CD4-positive, CD25-positive, alpha-beta regulatory T cell (primary cell): Measurements from ENCODE around the gene HIPK4. TPM values are rescaled to one million over a fixed set of nuclear protein-coding genes. Genes with fewer than 3 reads are reported as not detected.

Source experiments
- ATAC-seq, 2 donors: fragments of 150-1000 bp; cut with Tn5 transposase; one replicate each; pipeline ENCODE4 v1.10.0; 2021; ENCODE audit warnings: low read depth in 2 of 2, moderate number of reproducible peaks in 2 of 2, moderate library complexity in 1 of 2
- DNase-seq, 3 donors: peaks; one replicate each; pipeline versions ENCODE4 v3.0.0 to v3.0.0-alpha.2; 2012 to 2022; ENCODE audit warnings: mixed read lengths in 1 of 3
- H3K27ac ChIP-seq: one replicate; pipeline ENCODE4 v1.7.0; 2013; ENCODE audit warnings: mild to moderate bottlenecking, low read length; ENCODE audit not compliant: insufficient read depth, poor library complexity, severe bottlenecking
- H3K27me3 ChIP-seq: one replicate; pipeline ENCODE4 v1.7.0; 2013; ENCODE audit warnings: low read length; ENCODE audit not compliant: control insufficient read depth, insufficient read depth
- H3K36me3 ChIP-seq: one replicate; pipeline ENCODE4 v1.7.0; 2013; ENCODE audit warnings: mild to moderate bottlenecking, low read length, moderate library complexity; ENCODE audit not compliant: control insufficient read depth, insufficient read depth
- H3K4me1 ChIP-seq: 2 replicates; pipeline ENCODE4 v1.7.0; 2013; ENCODE audit warnings: mild to moderate bottlenecking, low read length; ENCODE audit not compliant: insufficient read depth, control insufficient read depth, poor library complexity, severe bottlenecking
- H3K4me3 ChIP-seq: one replicate; pipeline ENCODE4 v1.7.0; 2013; ENCODE audit warnings: low read depth, mild to moderate bottlenecking, low read length, moderate library complexity
- H3K9me3 ChIP-seq, 2 experiments: 1 replicate in 1 of 2; 2 replicates in 1 of 2; pipeline ENCODE4 v1.7.0; 2013; ENCODE audit warnings: low read length in 2 of 2, mild to moderate bottlenecking in 1 of 2, moderate library complexity in 1 of 2; ENCODE audit not compliant: control insufficient read depth in 2 of 2
- H3K27ac Mint-ChIP-seq, 3 donors: one replicate each; pipeline ENCODE4 v1.8.0; 2020 to 2022; ENCODE audit warnings: mild to moderate bottlenecking in 3 of 3, mixed read lengths in 3 of 3, moderate library complexity in 2 of 3
- H3K27me3 Mint-ChIP-seq: one replicate; pipeline ENCODE4 v1.8.0; 2022; ENCODE audit warnings: mild to moderate bottlenecking, mixed read lengths
- H3K36me3 Mint-ChIP-seq: one replicate; pipeline ENCODE4 v1.8.0; 2020; ENCODE audit warnings: mixed read lengths
- H3K4me1 Mint-ChIP-seq, 4 donors: one replicate each; pipeline ENCODE4 v1.8.0; 2020 to 2022; ENCODE audit warnings: mixed read lengths in 4 of 4, mild to moderate bottlenecking in 1 of 4
- H3K4me3 Mint-ChIP-seq, 4 donors: one replicate each; pipeline ENCODE4 v1.8.0; 2020 to 2022; ENCODE audit warnings: mild to moderate bottlenecking in 4 of 4, mixed read lengths in 4 of 4, moderate library complexity in 3 of 4
- H3K9me3 Mint-ChIP-seq, 7 donors: one replicate each; pipeline ENCODE4 v1.8.0; 2020 to 2022; ENCODE audit warnings: mixed read lengths in 7 of 7, mild to moderate bottlenecking in 3 of 7, moderate library complexity in 2 of 7
- polyA plus RNA-seq, 4 donors: library from polyadenylated mRNA; unstranded; fragments of 300-500 nt; fragmentation: Illumina TruSeq; gene quantifications; one replicate each; pipeline ENCODE4 v1.2.3, GENCODE V29; 2021
- total RNA-seq: library from RNA; stranded (reverse); gene quantifications from one replicate; pipeline ENCODE4 v1.2.3, GENCODE V29; 2022

Gene HIPK4
- total and polyA plus RNA-seq, 5 donors from 2014 or later: not detected

GRCh38 chr19:40342644-40343311, 47.2 kb downstream of the HIPK4 start:
- Mint-ChIP-seq H3K4me3 (no peak overlapping the region), H3K4me1 (peaks cover 4 to 43% (median 19%) of the 10 kb centered on the region in 4 donors), H3K27ac (peak overlapping the region in 1 of 3 donors; percentile 20), H3K9me3 (no peaks in the 10 kb centered on the region), H3K27me3 (no peaks in the 10 kb centered on the region), H3K36me3 (peaks cover 18% of the 10 kb centered on the region)
- DNase-seq: no peak
- no peak for ATAC-seq
- Histone ChIP-seq H3K4me3 (no peak overlapping the region), H3K36me3 (peaks cover 15% of the 10 kb centered on the region), H3K9me3 (no peaks in the 10 kb centered on the region), H3K4me1 (peaks cover 8% of the 10 kb centered on the region), H3K27ac (no peak overlapping the region), H3K27me3 (no peaks in the 10 kb centered on the region)

DNA sequence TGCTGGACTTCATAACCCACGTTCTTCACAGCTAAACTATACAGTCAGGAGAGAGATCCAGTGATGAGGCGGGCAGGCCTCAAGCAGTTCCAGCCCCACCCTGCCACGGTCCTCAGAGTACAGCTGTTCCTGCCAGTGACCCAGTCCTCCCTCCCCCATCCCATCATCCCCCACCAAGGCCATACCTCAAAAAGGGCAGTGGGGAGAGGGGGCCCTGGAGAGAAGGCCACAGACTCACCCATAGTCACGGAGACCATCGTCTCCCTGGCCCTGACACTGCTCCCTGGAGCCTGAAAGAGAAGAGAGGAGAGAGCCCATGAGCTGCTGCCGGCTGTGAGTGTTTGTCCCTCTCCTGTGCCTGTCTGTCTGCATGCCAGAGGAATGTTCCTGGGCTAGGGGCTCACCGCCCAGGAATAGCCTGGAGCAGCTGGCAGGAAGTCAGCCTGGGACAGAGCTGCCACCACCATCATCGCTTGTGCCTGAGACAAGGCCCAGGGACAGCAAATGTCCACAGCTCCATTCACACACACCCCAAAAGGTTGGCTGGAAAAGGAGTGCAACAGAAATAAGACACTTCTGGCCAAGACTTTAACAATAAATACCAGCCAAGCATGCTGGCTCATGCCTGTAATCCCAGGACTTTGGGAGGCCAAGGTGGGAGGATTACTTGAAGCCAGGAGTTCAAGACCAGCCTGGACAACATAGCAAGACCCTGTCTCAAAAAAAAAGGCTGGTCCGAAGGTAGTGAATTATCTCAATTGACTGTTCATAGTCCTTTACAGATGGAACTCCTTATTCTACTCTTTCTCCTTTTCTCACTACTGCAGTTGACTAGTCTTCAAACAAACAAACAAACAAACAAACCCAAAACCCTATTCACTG, 48.1 kb downstream of the HIPK4 start:
- DNase-seq: no peak
- H3K4me3 ChIP-seq: no peak overlapping the region
- H3K36me3 ChIP-seq: peaks cover 17% of the 10 kb centered on the region
- H3K27me3 ChIP-seq: no peaks in the 10 kb centered on the region
- no peaks in the 10 kb centered on the region for H3K9me3 ChIP-seq
- H3K27ac ChIP-seq: no peak overlapping the region
- Mint-ChIP-seq H3K4me3 (peak overlapping the region in 1 of 4 donors; percentile 22), H3K9me3 (no peaks in the 10 kb centered on the region), H3K27ac (no peak overlapping the region), H3K4me1 (peaks cover 0 to 35% (median 12%) of the 10 kb centered on the region in 4 donors), H3K27me3 (no peaks in the 10 kb centered on the region), H3K36me3 (peaks cover 18% of the 10 kb centered on the region)
- no peak for ATAC-seq
- H3K4me1 ChIP-seq: no peaks in the 10 kb centered on the region

DNA sequence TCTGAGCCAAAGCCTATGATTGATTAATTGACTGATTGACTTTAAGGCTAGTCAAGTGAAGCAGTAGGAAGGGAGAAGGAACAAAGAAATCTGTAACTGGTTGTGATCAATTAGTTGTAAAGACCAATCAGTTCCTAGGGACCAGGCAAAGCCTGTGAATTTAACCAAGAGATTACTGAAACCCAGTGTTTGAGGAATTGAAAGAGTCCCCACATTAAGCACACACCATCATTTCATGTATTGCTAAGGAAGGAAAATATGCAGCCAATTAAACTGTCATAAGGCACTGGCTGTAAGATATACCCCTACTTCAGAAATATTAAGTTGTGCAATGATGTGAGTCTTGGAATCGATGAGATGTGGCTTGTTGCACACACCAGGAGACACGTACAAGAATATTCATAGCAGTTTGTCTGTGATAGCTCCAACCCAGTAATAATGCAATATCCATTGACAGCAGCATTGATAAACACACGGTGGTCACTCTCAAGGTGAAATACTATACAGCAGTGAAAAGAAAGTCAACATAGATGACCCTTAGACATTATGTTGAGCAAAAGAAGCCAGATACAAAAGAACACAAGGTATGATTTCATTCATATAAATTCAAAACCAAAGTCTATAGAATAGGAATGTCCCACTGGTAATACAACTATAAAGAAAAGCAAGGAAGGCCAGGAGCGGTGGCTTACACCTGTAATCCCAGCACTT, 50.8 kb downstream of the HIPK4 start:
- no peak overlapping the region for H3K27ac ChIP-seq
- Mint-ChIP-seq H3K27ac (no peak overlapping the region), H3K9me3 (no peaks in the 10 kb centered on the region), H3K4me3 (no peak overlapping the region), H3K4me1 (peaks cover 0 to 22% (median 12%) of the 10 kb centered on the region in 4 donors), H3K27me3 (no peaks in the 10 kb centered on the region), H3K36me3 (peaks cover 25% of the 10 kb centered on the region)
- H3K36me3 ChIP-seq: peaks cover 35% of the 10 kb centered on the region
- H3K9me3 ChIP-seq: no peaks in the 10 kb centered on the region
- no peak for ATAC-seq
- H3K27me3 ChIP-seq: no peaks in the 10 kb centered on the region
- no peak overlapping the region for H3K4me3 ChIP-seq
- H3K4me1 ChIP-seq: no peaks in the 10 kb centered on the region
- no peak for DNase-seq

- ATAC-seq: no peak
- H3K9me3 ChIP-seq: no peaks in the 10 kb centered on the region
- peaks cover 0 to 14% (median 8%) of the 10 kb centered on the region in 4 donors for H3K4me1 Mint-ChIP-seq
- no peaks in the 10 kb centered on the region for H3K27me3 Mint-ChIP-seq
- no peaks in the 10 kb centered on the region for H3K9me3 Mint-ChIP-seq
- H3K36me3 Mint-ChIP-seq: peaks cover 31% of the 10 kb centered on the region
- no peak overlapping the region for H3K27ac ChIP-seq
- no peak for DNase-seq
- no peaks in the 10 kb centered on the region for H3K27me3 ChIP-seq
- no peak overlapping the region for H3K4me3 Mint-ChIP-seq
- H3K27ac Mint-ChIP-seq: no peak overlapping the region
- H3K4me3 ChIP-seq: no peak overlapping the region
- no peaks in the 10 kb centered on the region for H3K4me1 ChIP-seq
- H3K36me3 ChIP-seq: peaks cover 47% of the 10 kb centered on the region
Observed at GRCh38 chr19:40337594-40337993, 52.4 kb downstream of the HIPK4 start.

DNA sequence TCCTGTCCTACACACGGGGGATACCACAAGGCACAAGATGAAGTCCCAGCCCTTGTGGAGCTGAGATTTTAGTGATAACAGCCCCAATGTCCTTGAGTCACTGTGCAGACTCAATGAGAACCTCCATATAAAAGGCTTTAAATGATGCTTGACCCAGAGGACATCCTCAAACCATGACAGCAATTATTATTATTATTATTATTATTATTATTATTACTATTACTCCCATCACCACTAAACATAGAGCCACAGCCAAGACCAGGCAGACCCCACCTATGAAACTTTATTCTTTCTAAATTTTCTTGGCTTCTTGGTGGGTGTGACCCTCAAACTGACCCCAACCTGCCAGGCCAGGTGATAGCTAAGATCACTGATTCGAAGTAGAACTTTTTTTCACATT, 52.9 kb downstream of the HIPK4 start:
- no peaks in the 10 kb centered on the region for H3K9me3 Mint-ChIP-seq
- H3K4me1 Mint-ChIP-seq: peaks cover 0 to 10% (median 6%) of the 10 kb centered on the region in 4 donors
- no peak overlapping the region for H3K27ac Mint-ChIP-seq
- H3K4me1 ChIP-seq: no peaks in the 10 kb centered on the region
- H3K36me3 Mint-ChIP-seq: peaks cover 28% of the 10 kb centered on the region
- H3K27me3 ChIP-seq: no peaks in the 10 kb centered on the region
- no peaks in the 10 kb centered on the region for H3K27me3 Mint-ChIP-seq
- no peak overlapping the region for H3K27ac ChIP-seq
- ATAC-seq (no peak), DNase-seq (no peak)
- peaks cover 46% of the 10 kb centered on the region for H3K36me3 ChIP-seq
- no peak overlapping the region for H3K4me3 Mint-ChIP-seq
- H3K4me3 ChIP-seq: no peak overlapping the region
- no peaks in the 10 kb centered on the region for H3K9me3 ChIP-seq

DNA sequence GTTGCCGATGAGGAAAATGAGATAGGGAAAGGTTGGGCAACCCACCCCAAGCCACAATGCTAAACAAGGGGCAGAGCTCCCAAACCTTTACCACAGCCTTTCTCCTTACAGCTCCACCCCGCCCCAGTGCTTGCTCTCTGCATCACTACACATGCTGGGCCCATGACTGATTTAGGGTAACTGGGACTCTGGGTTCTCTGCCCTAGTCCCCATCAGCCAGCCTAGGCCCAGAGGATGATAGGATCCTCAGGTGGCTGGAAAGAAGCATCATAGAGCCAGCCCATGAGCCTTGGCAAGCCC, 53.4 kb downstream of the HIPK4 start:
- no peak for ATAC-seq
- Histone ChIP-seq H3K4me1 (no peaks in the 10 kb centered on the region), H3K9me3 (no peaks in the 10 kb centered on the region), H3K27me3 (no peaks in the 10 kb centered on the region), H3K36me3 (peaks cover 48% of the 10 kb centered on the region), H3K27ac (no peak overlapping the region), H3K4me3 (no peak overlapping the region)
- peaks cover 28% of the 10 kb centered on the region for H3K36me3 Mint-ChIP-seq
- H3K9me3 Mint-ChIP-seq: no peaks in the 10 kb centered on the region
- peaks cover 0 to 9% (median 6%) of the 10 kb centered on the region in 4 donors for H3K4me1 Mint-ChIP-seq
- no peak overlapping the region for H3K4me3 Mint-ChIP-seq
- H3K27me3 Mint-ChIP-seq: no peaks in the 10 kb centered on the region
- no peak for DNase-seq
- no peak overlapping the region for H3K27ac Mint-ChIP-seq

GRCh38 chr19:40335855-40336600, 54.0 kb downstream of the HIPK4 start:
- Histone ChIP-seq H3K27me3 (no peaks in the 10 kb centered on the region), H3K9me3 (no peaks in the 10 kb centered on the region), H3K36me3 (peaks cover 50% of the 10 kb centered on the region), H3K4me3 (no peak overlapping the region), H3K27ac (no peak overlapping the region), H3K4me1 (no peaks in the 10 kb centered on the region)
- no peaks in the 10 kb centered on the region for H3K9me3 Mint-ChIP-seq
- H3K4me1 Mint-ChIP-seq: peaks cover 0 to 6% (median 4%) of the 10 kb centered on the region in 4 donors
- peaks cover 31% of the 10 kb centered on the region for H3K36me3 Mint-ChIP-seq
- no peaks in the 10 kb centered on the region for H3K27me3 Mint-ChIP-seq
- no peak overlapping the region for H3K27ac Mint-ChIP-seq
- H3K4me3 Mint-ChIP-seq: no peak overlapping the region
- no peak for ATAC-seq
- DNase-seq: no peak
